Liver (tissue), 9 donors: Measurements from ENCODE around the gene FHDC1. TPM values are rescaled to one million over a fixed set of nuclear protein-coding genes. Genes with fewer than 3 reads are reported as not detected.
A peak's percentile ranks its signal among the peaks of the same experiment; 100 is the strongest.

Source experiments
- DNase-seq: peaks from one replicate; pipeline ENCODE4 v3.0.0-alpha.2; 2017; ENCODE audit warnings: low spot score
- H3K27ac ChIP-seq, 2 donors: one replicate each; pipeline ENCODE4 v1.7.0; 2013; ENCODE audit warnings: inconsistent platforms in 2 of 2, low read length in 2 of 2, control low read depth in 1 of 2, low read depth in 1 of 2, mild to moderate bottlenecking in 1 of 2
- H3K27me3 ChIP-seq, 4 donors: one replicate each; pipeline versions ENCODE4 v1.6.1 to v1.7.0; 2013; ENCODE audit warnings: low read length in 3 of 4, inconsistent platforms in 1 of 4, mild to moderate bottlenecking in 1 of 4, moderate library complexity in 1 of 4; ENCODE audit not compliant: control insufficient read depth in 4 of 4, insufficient read depth in 4 of 4
- H3K36me3 ChIP-seq, 4 donors: one replicate each; pipeline versions ENCODE4 v1.6.1 to v1.7.0; 2013; ENCODE audit warnings: low read length in 3 of 4, mild to moderate bottlenecking in 3 of 4, low read depth in 1 of 4, moderate library complexity in 1 of 4; ENCODE audit not compliant: control insufficient read depth in 4 of 4, insufficient read depth in 3 of 4
- H3K4me1 ChIP-seq, 4 donors: one replicate each; pipeline versions ENCODE4 v1.6.1 to v1.7.0; 2013; ENCODE audit warnings: low read length in 3 of 4, mild to moderate bottlenecking in 3 of 4, moderate library complexity in 1 of 4; ENCODE audit not compliant: control insufficient read depth in 4 of 4, insufficient read depth in 4 of 4
- H3K4me3 ChIP-seq, 3 donors: one replicate each; pipeline versions ENCODE4 v1.6.1 to v1.7.0; 2013; ENCODE audit warnings: low read length in 3 of 3, control low read depth in 1 of 3, low read depth in 1 of 3, mild to moderate bottlenecking in 1 of 3
- H3K9ac ChIP-seq, 2 donors: one replicate each; pipeline ENCODE4 v1.7.0; 2013; ENCODE audit warnings: low read length in 2 of 2, mild to moderate bottlenecking in 2 of 2, moderate library complexity in 2 of 2, control low read depth in 1 of 2, low read depth in 1 of 2
- H3K9me3 ChIP-seq, 4 donors: one replicate each; pipeline versions ENCODE4 v1.6.1 to v1.7.0; 2013; ENCODE audit warnings: low read length in 3 of 4; ENCODE audit not compliant: control insufficient read depth in 4 of 4
- ATF3 ChIP-seq: IDR thresholded peaks from 2 replicates; pipeline ENCODE4 v1.6.1; 2016; ENCODE audit warnings: antibody characterized with exemption
- CTCF ChIP-seq: fragments of 150-350 bp; IDR thresholded peaks from 2 replicates; pipeline ENCODE4 v1.5.1; 2017; ENCODE audit warnings: improper control_type of control experiment, low read depth, low read length; ENCODE audit not compliant: missing input control
- EGR1 ChIP-seq, 2 donors: IDR thresholded peaks; 2 replicates each; pipeline ENCODE4 v1.6.1; 2016 to 2018; ENCODE audit warnings: antibody characterized with exemption in 2 of 2, low read depth in 2 of 2
- FOXA1 ChIP-seq: IDR thresholded peaks from 2 replicates; pipeline ENCODE4 v1.6.1; 2016; ENCODE audit warnings: antibody characterized with exemption
- FOXA2 ChIP-seq: IDR thresholded peaks from 2 replicates; pipeline ENCODE4 v1.6.1; 2016; ENCODE audit warnings: antibody characterized with exemption
- GABPA ChIP-seq, 2 donors: IDR thresholded peaks in 1 of 2; conservative IDR thresholded peaks in 1 of 2; 2 replicates each; pipeline ENCODE4 v1.6.1; 2016; ENCODE audit warnings: antibody characterized with exemption in 2 of 2, mild to moderate bottlenecking in 1 of 2, moderate library complexity in 1 of 2
- HNF4A ChIP-seq, 2 donors: conservative IDR thresholded peaks; 2 replicates each; pipeline ENCODE4 v1.6.1; 2016; ENCODE audit warnings: antibody characterized with exemption in 2 of 2, mild to moderate bottlenecking in 2 of 2
- HNF4G ChIP-seq: IDR thresholded peaks from 2 replicates; pipeline ENCODE4 v1.6.1; 2016; ENCODE audit warnings: antibody characterized with exemption
- JUND ChIP-seq, 2 donors: IDR thresholded peaks; 2 replicates each; pipeline ENCODE4 v1.6.1; 2016; ENCODE audit warnings: antibody characterized with exemption in 2 of 2
- MAX ChIP-seq: IDR thresholded peaks from 2 replicates; pipeline ENCODE4 v1.6.1; 2016; ENCODE audit warnings: antibody characterized with exemption
- NR2F2 ChIP-seq: IDR thresholded peaks from 2 replicates; pipeline ENCODE4 v1.6.1; 2016; ENCODE audit warnings: antibody characterized with exemption
- REST ChIP-seq: IDR thresholded peaks from 2 replicates; pipeline ENCODE4 v1.6.1; 2016; ENCODE audit warnings: antibody characterized with exemption, mild to moderate bottlenecking
- RXRA ChIP-seq, 2 donors: IDR thresholded peaks; 2 replicates each; pipeline ENCODE4 v1.6.1; 2017 to 2018; ENCODE audit warnings: antibody characterized with exemption in 2 of 2, mild to moderate bottlenecking in 1 of 2
- YY1 ChIP-seq: IDR thresholded peaks from 2 replicates; pipeline ENCODE4 v1.6.1; 2016; ENCODE audit warnings: antibody characterized with exemption, mild to moderate bottlenecking
- ZBTB33 ChIP-seq: IDR thresholded peaks from 2 replicates; pipeline ENCODE4 v1.6.1; 2016; ENCODE audit warnings: antibody characterized with exemption
- WGBS: extraction: QIAGEN DNeasy Blood & Tissue Kit; methylation state at CpG from one replicate; pipeline ENCODE4 v1.1.7; 2013; 5-methylcytosine and 5-hydroxymethylcytosine counted together
- polyA plus RNA-seq, 2 donors: library from polyadenylated mRNA; stranded (reverse) in 1 of 2; unstranded in 1 of 2; fragments of 200-250 nt in 1 of 2; fragments of >200 nt in 1 of 2; fragmentation: Nextera tagmentation in 1 of 2; extraction: Ambion mirVana in 1 of 2; gene quantifications; one replicate each; pipeline versions ENCODE4 v1.2.1 to v1.2.3, GENCODE V29; 2013 to 2015
- total RNA-seq, 2 donors: library from RNA; depleted of rRNA; stranded (reverse); fragments of >200 nt; gene quantifications; one replicate each; pipeline ENCODE4 v1.2.3, GENCODE V29; 2014
- donor health status: healthy.
- donor health status: healthy.
- donor health status: healthy.
- donor health status: healthy.
- donor health status: healthy.

The FHDC1 gene
- total and polyA plus RNA-seq, 4 donors, result 0.06 to 33.0 (median 0.11) TPM

- TF ChIP-seq HNF4A (conservative IDR thresholded peaks at IDR 0.05) (peak in 1 of 2 donors; percentile 16), NR2F2 (no peak)
- no peaks in the 10 kb centered on the region for H3K36me3 ChIP-seq
- no peak overlapping the region for H3K27ac ChIP-seq
These were observed 63.4 kb downstream of the FHDC1 start for GRCh38 chr4:152999346-153000075.

GRCh38 chr4:153000076-153000420, 63.9 kb downstream of the FHDC1 start:
- no peak for DNase-seq
- Histone ChIP-seq H3K36me3 (no peaks in the 10 kb centered on the region), H3K27ac (no peak overlapping the region), H3K9me3 (no peaks in the 10 kb centered on the region), H3K4me1 (no peaks in the 10 kb centered on the region), H3K4me3 (no peak overlapping the region), H3K9ac (no peak overlapping the region), H3K27me3 (no peaks in the 10 kb centered on the region)
- WGBS, result 64% methylated on average over 1 of the region's 1 CpG
- no peak for TF ChIP-seq FOXA1
- TF ChIP-seq MAX, result no peak
- no peak for TF ChIP-seq HNF4G
- TF ChIP-seq FOXA2, result no peak
- TF ChIP-seq ATF3, result no peak
- TF ChIP-seq REST, result no peak
- TF ChIP-seq JUND (IDR thresholded peaks at IDR 0.05), result no peak
- no peak for TF ChIP-seq RXRA (IDR thresholded peaks at IDR 0.05)
- TF ChIP-seq ZBTB33, result no peak
- TF ChIP-seq YY1, result no peak
- no peak for TF ChIP-seq GABPA (IDR thresholded peaks at IDR 0.05 in 1 of 2, conservative IDR thresholded peaks at IDR 0.05 in 1 of 2)
- no peak for TF ChIP-seq CTCF
- TF ChIP-seq EGR1 (IDR thresholded peaks at IDR 0.05; ENCODE audit: low read depth in 2 of 2), result no peak
- TF ChIP-seq NR2F2, result no peak

More at GRCh38 chr4:152999346-153000075, 63.4 kb downstream of the FHDC1 start:
- Histone ChIP-seq H3K4me1 (no peaks in the 10 kb centered on the region), H3K9ac (no peak overlapping the region), H3K27me3 (no peaks in the 10 kb centered on the region), H3K4me3 (no peak overlapping the region), H3K9me3 (no peaks in the 10 kb centered on the region)
- WGBS, result 74% methylated on average over 12 of the region's 12 CpGs
- DNase-seq, result no peak
